Activated CD8-positive, alpha-beta memory T cell treated with anti-CD3 and anti-CD28 coated beads for 1 hour (primary cell): ENCODE data around the gene GPR39.

ENCODE experiments used
- DNase-seq, 2 donors: peaks; one replicate each; pipeline ENCODE4 v3.0.0-alpha.2; 2020; ENCODE audit warnings: low read depth in 1 of 2; ENCODE audit errors: extremely low read depth in 1 of 2

GPR39 gene

DNA sequence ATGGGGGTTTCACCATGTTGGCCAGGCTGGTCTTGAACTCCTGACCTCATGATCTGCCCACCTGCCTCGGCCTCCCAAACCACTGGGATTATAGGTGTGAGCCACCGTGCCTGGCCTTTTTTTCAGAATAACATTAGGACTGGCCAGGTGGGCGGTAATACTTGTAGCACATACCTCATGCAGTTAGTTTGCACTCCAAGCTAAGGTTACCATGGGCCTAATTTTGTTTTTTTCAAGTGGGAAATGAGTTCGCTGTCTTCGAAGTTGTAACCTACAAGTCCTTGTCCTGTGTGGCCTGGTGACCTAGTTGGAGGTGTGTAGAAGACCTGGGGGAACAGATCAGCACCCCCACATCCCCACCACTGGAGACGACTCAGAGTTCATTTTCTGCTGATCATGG is 178.6 kb downstream of the GPR39 start:
- DNase-seq, result no peak

DNA sequence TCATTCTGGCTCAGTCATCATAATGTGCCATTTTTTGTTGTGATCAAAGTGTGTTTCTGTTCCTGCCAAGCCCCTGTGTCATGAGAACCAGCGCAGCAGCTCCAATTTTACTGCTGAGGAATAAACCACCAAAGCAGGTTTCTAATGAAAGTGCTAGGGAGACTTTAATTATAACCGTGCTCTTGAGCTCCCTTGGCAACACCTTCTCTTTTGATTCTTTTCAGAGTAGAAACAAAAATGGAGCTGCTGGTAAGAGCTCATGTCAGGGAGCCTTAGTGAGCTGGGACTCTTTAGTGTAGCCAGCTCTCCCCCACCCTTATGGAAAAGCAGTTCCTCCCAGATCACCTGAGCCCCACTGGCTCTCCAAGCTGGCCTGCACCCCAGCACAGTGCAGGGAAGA is 179.1 kb downstream of the GPR39 start:
- no peak for DNase-seq

DNA sequence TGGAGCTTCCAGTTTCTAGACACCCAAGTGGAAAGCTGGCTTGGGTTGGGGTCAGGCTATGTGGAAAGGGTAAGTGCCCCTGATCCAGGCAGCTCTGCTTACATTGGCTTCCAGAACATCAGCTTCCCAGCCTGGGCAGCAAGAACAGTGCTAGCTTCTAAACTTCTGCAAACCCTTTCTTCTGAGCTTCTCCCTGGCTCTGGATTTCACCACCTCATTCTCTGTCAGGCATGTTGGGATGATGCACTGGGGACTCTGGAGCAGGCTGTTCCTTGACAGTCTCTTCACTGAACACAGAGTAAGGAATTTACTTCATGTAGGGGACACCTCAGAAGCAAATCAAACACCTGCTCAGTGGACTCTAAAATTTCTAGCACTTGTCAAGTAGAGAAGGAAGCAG is 180.6 kb downstream of the GPR39 start:
- DNase-seq, result no peak

DNA sequence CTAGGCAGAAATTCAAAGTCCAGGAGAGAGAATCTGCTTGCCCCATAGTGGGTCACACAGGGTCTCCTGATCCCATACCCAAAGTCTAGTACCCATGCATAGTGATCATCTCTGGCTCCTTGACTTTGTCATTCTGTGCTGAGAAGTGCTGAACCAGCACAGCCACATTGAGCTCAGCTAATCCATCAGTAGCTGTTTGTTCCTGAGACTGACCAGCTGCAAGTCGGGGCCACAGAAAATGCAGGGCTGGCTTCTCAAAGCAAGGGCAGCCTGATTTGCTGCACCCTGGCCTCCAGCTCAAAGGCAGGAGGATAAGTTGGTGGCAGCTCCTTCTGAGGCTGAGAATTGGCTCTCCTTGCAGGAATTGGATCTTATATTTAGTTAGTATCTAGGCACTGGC is 181.2 kb downstream of the GPR39 start:
- no peak for DNase-seq

DNA sequence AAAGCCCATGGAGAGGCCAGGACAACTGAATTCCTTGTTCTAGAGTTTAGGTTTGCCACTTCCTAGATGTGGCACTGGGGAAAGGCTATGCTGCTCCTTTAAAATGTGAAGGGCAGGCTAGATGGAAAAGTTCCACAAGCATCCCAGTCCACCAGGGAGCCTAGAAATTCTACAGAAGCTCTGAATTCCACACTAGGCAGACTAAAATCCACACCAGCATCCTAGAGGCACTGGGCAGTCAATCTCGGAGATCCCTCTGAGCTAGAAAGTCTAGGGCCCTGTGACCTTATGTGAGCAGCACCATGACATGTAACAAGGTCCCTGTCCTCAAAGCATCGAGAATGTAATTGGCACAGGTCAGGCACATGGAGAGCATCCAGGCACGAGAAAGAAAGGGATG is 181.9 kb downstream of the GPR39 start:
- DNase-seq, result no peak

DNA sequence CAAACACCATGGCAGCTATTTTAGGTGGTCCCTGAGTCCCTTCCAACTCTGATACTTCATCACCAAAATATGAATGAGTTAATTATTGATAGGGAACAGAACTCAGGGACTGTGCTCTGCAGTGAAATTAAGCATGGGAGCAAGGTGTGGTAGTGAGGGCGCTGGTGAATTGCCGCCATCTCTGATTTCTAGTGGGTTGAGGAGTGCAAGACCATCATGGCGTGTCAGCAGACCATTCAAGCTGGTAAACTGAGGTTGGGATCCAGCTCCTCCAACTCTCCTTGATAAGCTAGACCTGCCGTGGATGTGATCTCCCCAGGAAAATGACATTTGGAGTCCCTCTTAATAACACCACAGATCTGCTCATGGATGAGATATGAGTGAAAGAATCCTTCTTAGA is 183.0 kb downstream of the GPR39 start:
- DNase-seq, result no peak

DNA sequence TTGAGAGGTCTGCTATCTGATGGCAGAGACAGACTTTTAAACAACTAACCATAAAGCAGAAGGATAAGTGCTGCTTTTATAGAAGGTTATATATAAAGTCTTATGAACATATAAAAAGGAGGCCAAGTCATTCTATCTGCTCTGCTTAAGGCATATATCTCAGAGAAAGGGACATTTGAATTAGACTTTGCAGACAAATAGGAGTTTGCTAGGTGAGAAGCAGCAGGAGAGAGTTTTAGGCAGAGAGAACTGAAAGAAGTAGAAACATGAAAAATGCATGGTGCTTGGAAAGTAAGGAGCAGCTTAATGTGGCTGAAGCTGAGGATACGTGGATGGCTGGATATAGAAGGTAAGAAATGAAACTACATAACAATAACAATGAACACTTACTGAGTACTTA is 188.0 kb downstream of the GPR39 start:
- no peak for DNase-seq

DNA sequence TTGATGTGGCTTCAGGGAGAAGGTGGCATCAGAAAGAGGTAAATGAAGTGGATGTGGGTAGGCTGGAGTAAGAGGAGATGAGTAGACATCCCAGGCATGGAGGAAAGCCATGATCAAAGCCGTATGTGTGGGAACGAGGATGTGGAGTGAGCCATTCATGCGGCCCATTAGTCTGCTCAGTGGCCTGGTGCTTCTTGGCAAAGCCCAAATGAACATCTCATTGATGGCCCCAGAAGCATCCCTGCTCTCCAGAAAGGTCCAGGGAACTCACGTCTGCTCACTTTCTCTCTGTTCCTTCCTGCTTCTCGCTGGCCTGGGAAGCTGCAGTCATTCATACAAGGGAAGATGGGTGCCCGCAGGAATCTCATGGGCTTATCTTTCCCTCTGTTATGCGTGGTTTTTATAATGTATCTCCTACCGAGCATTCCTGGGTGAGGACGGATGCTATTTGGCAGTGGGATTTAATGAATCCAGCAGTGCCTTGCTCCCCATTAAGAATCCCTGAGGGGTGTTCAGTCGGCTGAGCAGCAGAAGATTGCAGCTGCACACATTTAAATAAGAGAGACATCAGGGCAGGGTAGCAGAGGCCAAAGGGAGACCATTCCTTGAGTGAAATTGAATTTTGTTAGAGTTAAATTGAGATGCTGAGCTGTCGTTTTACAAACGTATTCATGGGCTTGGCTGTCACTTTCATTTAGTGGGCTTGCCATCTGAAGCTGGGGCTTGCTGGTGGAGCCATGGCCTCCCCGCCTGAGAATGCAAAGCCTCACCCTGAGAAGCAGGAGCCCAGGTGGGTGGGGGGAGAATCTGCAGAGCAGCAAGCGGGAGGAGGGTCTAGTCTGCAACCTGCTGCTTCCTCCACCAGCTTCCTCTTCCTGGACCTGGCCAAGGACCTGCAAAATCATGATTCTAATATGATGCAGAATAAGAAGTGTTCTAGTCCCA is 188.9 kb downstream of the GPR39 start:
- no peak for DNase-seq

DNA sequence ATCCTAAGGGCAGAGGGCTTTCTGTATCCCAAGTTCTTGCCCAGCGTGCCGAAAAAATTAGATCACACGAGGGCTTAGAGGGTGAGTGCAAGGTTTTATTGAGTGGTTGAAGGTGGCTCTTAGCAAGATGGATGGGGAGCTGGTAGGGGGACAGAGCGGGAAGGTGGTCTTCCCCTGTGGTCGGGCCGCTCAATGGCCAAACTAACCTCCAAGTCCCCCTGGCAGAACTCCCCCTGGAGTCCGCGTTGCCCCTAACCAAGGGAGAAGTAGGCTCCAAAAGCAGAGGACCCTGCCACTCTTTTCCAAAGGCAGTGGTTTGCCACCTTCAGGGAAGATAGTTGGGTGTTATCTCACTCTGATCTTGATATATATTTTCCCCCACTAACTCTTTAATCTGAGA is 190.0 kb downstream of the GPR39 start:
- no peak for DNase-seq

DNA sequence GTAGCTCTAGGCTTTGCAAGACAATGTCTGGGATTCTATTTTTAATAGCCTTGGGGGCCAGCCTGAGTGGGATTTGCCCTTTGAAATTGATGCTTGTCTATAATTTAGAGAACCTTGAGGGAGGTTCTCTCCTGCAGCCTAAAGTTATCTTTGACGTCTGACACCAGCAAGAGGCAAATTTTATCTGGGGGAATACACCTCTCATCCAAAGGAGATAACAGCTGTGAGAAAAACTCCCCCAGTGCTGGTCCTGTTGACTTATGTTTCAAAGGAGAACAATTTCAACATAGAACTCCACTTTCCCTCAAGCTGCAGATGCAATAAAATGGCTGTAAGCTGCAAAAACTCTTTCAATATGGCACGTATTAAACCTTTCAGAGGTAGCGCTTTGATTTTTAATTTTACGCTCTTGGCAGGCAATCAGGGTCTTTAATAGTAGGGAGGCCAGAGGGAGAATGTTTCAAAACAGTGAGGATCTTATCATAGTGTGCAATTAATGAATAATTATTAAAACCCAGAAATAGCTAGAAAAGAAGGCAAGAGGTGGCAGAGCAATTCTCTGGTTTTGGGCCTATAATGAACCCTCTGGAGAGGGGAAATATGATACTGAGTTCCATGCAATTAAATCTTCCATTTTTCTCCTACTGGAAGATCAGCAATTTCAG is 191.0 kb downstream of the GPR39 start:
- DNase-seq, result no peak

DNA sequence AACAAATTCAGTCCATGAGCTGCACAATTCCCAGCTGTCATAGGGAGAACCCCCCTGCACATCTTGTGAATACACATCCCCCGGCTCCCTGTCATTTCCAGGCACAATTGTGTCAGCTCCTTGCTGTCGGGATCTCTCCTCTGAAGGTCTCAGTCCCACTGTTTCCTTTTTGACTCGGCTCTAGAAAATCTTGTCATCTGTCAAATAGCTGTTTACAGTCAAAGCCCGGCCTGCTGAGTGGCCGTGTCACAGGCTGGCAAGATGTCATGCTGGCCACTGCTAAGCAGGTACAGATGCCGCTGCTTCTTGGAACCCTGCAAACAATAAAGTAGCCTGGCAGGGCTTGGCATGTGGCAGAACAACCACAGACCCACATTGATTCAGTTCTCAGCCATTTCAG is 191.7 kb downstream of the GPR39 start:
- DNase-seq, result no peak

DNA sequence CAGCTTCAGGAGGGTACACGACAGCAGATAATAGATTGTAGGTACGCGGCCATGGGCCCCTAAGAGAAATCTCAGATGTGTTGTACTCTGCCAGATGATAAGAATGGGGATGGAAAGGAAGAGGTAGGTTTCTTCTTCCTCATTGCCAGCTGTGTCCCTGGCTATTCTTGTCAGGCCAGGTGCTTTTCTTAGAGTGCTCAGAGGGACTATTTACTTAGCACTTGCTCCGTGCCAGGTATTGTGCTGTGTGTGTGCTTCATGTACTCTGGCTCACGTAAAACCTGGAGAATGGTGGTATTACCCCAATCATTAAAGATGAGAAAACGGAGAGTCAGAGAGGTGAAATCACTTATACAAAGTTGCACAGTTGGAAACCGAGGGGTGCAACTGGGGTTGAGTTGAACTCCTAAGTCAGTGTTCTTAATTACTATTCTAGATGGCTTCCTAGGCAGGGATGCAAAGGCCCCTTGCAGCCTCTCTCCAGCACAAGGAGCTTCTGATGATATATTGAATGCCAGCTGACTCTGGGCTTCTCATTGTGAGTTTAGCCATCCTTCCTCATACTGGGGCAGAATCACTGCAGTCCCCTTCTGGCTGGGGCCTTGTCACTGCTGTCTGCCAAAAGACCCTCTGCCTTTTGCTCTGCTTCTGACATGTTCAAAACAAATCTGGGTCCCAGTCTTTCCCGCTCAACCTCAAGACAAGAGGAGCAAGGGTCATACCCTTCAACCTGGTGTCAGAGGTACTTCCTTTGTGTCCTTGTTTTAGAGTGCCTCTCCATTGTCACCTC is 192.7 kb downstream of the GPR39 start:
- DNase-seq, result no peak

DNA sequence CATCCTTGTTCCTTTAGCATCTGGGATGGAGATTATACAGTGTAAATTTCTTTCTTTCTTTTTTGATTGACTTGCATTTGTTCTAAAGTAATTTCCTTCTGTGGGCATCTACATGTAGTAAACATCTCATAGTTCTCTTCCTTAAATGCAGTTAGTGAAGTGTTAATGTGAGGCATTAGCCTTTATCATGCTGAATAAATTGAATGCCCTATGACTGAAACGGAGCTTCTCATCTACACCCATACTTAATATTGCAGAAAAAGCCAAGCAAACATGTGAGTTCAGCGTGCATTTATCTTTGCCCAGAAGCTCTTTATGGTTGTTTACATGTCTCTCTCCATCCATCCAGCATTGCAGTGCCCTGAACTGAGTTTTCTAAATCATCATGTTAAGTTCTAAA is 195.1 kb downstream of the GPR39 start:
- DNase-seq, result no peak

DNA sequence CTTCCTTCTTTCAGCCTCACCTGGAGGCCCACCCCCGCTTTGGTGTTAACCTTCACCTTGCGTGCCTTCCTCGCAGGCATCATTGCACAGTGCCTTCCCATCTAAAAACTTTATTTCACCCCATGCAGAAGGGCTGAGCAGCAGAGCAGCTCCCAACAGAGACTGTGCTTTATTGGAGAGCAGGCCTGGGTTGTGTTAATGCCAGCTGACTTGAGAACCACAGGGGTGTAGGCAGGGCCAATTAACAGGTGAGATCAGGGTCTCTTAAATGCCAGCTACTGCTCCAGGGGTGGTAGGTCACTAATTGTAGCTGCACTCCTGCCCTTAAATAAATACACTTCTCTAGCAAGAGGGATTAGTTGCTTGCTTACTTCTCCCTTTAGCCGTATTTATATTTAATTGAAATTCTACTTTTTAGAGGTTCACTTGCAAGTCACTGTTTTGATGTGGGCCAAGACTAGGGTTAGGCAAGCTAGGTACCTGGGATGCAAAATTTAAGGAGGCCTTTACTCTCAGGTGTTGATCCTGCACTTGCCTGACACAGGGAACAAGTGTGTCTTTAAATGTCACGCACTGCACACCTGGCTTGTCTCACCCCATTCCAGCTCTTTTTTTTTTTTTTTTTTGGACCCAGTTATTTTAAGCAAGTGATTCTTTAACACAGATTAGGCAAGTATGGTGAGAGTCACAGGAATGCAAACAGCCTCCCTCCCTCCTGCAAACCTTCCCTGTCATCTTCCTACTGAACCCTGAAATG is 198.9 kb downstream of the GPR39 start:
- DNase-seq, result no peak

DNA sequence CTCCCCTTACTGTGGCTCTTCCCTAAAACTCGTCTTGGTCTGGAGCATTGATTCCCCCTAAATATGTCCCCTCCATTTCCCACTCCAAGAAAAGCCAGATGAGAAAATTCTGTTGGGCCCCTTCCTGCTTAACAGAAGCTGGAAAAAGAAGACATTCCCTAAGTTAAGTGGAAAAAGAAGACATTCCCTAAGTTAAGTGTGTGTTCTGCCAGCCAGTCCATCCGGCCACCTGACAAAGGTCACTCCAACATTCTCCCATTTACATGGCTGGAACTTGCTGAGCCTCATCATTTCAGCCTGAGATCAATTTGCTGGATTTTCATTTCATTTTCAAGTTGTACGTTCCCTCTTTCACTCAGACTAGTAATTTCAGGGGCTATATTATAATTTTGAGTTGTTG is 201.4 kb downstream of the GPR39 start:
- no peak for DNase-seq

DNA sequence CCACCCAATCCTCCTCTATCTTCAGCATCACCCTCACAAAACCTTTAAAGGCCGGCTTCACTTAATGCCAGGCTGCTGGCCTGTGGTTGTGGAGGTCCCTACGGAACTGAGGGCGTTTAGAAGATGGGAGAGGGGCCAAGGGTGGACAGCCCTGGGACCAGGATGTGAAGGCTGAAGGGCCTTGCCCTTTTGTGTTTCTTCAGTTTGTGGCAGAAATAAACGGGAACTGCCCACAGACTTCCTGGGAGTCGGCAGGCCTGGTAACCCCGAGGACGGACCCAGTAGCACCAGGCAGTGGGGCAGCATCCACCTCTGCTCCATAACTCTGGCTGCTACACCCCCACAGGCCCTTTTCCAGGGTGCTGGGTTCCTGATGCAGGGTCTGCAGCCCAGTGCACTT is 202.1 kb downstream of the GPR39 start:
- DNase-seq, result no peak

DNA sequence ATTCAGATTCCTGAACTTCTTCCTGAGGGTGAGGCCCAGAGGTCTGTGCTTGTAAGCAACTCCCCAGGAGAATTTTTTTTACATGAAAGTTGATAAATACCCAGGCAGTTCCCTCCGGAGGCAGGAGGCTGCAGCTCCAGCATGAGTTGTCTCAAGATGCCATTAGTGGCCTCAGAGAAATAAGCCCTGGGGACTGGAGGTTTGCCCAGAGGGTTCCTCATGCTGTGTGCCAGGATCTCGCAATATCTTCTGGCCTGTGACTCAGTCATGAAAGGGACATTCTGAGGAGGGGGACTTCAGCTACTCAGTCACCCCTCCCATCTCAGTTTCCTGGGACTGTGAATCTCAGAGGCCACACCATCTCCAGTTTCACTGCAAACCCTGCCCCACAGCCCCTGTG is 203.5 kb downstream of the GPR39 start:
- no peak for DNase-seq

DNA sequence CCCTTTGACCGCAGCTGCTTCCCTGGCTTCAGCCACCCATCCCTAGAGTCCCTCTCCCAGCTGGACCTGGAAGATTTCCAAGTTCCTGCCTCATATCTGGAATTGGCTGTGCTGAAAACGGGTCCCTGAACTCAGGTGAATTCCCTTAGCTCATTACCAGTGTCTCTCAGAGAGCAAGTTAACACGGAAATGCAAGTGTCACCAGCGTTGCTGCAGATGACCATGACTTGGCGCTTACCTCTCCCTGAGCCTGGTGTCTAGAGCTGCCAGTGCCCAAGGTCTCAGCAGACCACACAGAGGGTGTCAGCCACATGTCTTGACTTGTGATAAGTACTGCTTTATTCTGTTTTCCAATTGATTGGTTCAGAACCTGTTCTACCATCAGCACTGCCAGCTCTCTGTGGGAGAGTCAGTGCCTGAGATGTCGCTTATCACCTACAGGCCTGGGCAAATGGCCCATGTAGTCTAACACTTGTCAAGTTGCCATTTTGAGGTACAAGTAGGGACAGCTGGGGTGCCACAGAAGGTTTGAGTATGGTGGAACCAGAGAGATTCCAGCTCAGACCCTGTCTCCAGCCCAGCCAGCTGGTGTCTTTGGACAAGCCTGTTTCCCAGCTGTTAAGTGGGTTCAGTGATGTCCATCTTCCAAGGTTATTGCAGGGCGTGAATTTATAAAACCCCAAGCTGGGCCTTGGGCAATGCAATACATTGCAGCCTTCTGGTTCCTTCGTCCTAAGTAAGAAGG is 204.7 kb downstream of the GPR39 start:
- DNase-seq, result no peak

DNA sequence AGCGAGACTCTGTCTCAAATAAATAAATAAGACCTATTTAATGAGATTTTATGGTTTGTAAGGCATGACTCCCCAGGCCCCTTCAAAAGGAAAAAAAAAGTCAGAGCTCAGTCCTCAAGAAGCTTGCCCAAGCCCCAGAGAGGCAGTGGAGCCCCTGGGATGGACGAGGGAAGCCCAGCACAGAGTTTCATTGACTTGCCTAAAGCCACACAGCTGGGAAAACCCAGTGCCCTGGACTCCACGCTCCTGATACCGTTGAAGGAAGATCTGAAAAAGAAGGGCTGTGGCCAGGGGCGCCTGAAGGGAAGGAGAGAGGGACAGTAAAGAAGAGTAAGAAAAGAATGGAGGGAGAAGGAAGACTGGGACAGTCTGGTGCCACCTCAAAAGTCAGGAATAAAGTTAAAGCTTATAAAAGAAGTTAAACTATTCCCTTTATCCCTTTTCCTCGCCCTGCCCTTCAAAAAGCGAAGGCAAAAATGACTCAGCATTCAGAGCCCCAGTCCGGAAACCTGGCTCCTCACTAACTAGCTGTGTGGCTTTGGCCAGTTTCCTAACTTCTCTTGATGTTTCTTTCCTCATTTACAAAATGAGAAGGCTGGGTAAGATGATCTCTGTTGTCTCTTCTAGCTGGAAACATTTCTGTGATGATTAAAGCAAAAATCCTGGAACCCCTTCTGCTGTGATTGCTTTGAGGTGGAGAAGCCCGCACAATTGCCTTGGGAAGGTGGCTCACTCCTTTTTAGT is 206.7 kb downstream of the GPR39 start:
- DNase-seq, result no peak

DNA sequence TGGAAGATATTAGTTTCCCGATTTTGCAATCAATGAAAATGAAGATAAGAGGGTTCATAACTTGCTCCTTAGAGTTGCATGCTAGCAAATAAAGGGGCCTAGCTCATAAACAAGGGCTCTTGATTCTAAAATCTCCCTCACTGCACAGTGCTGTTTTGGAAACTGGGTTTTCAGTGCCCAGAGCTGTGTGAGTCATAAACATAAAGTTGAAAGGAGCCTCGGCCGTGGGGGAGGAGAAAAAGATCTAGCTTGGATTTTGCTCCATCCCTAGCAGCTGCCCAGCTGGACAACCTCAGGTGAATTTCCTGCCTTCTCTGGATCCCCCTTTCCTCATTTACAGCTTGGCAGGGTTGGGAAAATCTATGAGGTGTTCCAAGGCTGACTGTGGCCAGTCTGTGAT is 210.9 kb downstream of the GPR39 start:
- DNase-seq, result no peak
